Posterior vena cava (tissue), 2 donors: Measurements from ENCODE around the gene DAO. TPM values are rescaled to one million over a fixed set of nuclear protein-coding genes. Genes with fewer than 3 reads are reported as not detected.
A peak's percentile ranks its signal among the peaks of the same experiment; 100 is the strongest.

Source experiments
- DNase-seq: peaks from one replicate; pipeline ENCODE4 v3.0.0-alpha.2; 2020; ENCODE audit warnings: low spot score
- intact Hi-C, 2 donors: fragments of 100-400 bp; cut with DNase I; formaldehyde crosslinking; loops; one replicate each; pipeline versions ENCODE4 v1.14.1 to v1.14.2; 2022 to 2023
- total RNA-seq, 2 donors: library from RNA; stranded (reverse); fragmentation: NEBNext Ultra II Directional; extraction: Animal tissue kit (Norgen Biotek cat#: 25700); gene quantifications; one replicate each; pipeline ENCODE4 v1.2.1, GENCODE V29; 2021
- donor health status: DM: yes; HTN: yes; CAD: no.
- donor health status: DM: yes; HTN: yes; CAD: no.

The DAO gene
- total RNA-seq, 2 donors from 2014 or later = 0.28 TPM; not detected in 1

DNA sequence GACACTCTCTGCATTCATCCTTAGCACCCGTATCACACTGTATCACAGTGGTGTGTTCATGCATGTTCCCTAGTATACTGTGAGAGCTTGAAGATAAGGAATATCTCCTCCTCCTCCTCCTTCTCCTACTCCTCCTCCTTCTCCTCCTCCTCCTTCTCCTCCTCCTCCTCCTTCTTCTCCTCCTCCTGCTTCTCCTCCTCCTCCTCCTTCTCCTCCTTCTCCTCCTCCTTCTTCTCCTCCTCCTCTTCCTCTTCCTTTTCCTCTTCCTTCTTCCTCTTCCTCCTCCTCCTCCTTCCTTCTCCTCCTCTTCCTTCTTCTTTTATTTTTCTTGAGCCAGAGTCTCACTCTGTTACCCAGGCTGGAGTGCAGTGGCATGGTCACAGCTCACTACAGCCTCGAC is 27.1 kb downstream of the DAO start:
- intact Hi-C loops = no loop called here
- no peak for DNase-seq

DNA sequence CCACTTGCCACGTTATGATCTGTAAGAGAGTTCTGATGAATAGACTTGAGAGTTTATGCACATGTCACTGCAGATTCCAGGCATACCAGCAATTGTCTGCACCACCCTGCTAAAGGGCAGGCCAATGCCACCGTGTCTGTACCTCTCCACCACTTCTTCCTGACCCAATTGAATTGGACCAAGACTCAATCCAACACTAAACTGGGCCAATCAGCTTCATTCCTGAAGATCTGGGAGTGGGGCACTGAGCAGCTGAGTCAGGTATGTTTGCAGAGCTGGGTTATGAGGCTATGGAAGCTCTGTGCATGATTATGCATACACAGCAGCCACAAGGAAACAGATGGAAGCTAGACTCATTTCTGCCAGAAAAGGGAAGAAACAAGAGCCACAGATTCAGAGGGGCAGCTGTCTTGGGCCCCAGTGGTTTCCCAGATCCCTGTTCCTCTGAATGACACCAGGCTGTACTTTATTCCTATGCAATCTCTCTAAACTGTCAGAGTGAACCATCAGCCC is 28.0 kb downstream of the DAO start:
- DNase-seq = peak; percentile 51
- intact Hi-C loops = no loop called here

DNA sequence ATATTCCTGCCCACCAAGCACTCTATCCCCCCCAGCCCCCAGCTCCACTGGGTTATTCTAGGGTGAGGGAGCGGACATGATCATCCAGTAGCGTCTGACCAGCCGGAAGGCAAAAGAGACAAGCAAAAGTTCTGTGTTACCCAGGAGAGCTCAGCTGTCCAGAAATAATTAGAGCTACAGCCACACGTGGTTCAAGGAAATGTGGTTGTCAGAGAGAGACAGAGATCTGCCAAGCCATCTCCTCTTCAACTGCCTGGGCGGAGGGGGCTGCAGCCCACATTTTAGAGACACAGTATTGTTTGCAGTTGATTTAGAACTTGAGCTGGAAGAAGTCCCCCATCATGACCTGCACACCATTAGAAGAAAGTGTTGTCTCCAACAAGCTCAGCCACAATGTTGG is 30.4 kb downstream of the DAO start:
- intact Hi-C loops = loop anchor here in 1 of 2 donors (5.0 kb wide), 1 partner anchor 1157 kb away; no protein-coding TSS in a partner anchor

DNA sequence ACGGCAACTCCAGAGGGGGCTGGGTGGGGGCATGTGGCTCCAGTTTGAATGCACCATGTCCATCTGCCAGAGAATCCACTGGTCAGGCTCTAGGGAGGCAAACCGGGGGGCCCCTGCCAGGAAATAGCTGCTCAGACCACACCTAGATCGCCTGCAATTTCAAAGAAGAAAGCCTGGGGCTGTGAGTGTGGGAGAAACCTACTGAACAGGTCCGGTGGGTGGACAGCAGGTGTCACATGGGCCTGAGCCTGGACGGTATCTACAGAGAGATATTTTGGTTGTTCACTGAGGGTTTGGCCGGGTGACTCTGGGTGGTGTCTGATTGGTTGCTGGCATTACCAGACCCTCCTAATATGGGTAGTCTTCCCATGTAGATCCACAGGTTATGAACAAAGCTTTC is 32.0 kb downstream of the DAO start:
- intact Hi-C loops = loop anchor here in 1 of 2 donors (5.0 kb wide), 1 partner anchor 1155 kb away; no protein-coding TSS in a partner anchor
- DNase-seq = no peak

More for the DNA sequence above, 30.4 kb downstream of the DAO start:
- peak; percentile 42 for DNase-seq

DNA sequence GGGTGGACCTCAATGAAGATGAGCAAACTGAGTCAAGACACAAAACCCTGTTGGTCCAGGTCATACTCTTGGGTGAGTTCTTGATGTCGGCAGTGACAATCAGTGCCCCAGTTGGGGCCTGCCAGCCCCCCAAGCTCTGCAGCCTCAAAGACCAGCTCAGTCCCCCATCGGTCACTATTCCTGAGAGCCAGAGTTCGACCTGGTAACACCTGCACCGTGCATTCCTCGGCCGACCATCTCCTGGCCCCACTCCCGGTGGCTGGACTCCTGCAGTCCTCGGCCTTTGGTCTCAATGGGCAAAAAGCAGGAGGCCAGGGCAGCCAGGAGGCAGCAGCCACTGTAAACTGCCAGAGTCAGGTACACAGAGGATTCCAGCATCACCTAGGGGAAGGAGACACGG is 32.5 kb downstream of the DAO start:
- intact Hi-C loops = loop anchor here in 1 of 2 donors (5.0 kb wide), 1 partner anchor 1155 kb away; no protein-coding TSS in a partner anchor
- DNase-seq = peak; percentile 70

DNA sequence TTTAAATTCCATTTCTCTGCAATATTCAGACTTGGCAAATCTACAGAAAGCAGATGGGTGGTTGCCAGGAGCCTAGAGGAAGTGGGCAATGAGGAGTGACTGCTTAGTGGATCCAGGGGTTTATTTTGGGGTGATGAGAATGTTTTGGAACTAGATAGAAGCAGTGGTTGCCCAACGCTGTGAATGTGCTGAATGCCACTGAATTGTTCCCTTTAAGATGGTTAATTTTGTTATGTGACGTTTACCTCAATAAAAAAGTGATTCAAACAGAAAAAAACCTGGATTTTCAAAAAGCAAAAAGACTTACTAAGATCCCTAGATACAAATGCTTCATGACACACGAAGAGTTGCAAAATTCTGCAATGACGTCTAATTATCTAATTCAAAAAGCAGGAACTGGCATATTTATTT is 34.2 kb downstream of the DAO start:
- intact Hi-C loops = loop anchor here in 1 of 2 donors (5.0 kb wide), 1 partner anchor 1153 kb away; no protein-coding TSS in a partner anchor
- DNase-seq = peak; percentile 71

DNA sequence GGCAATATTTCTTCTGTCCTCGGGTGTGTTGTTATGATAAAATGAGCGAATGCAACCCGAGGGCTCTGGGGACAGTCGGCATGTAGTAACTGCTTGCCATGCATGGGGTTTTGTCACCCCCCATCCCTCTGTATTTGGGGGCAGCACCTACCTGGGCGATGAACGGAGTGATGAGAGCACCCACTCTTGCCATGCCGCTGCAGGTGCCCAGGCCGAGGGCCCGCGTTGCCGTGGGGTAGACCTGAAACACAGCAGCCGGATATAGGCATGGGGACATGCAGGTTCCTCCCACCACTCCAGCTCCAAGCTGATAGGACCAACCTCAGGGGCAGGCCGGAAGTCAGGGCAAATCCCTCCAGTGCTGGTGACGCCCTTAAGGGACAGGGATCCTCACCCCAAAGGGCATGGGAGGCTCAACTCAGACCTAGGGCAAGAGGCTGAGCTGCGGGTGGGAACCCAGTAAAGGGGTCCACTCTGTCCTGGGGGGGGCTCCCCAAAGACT is 35.8 kb downstream of the DAO start:
- peak; percentile 60 for DNase-seq
- intact Hi-C loops = loop anchor here in 1 of 2 donors (2.0 kb wide), 1 partner anchor 21 kb away; no protein-coding TSS in a partner anchor

DNA sequence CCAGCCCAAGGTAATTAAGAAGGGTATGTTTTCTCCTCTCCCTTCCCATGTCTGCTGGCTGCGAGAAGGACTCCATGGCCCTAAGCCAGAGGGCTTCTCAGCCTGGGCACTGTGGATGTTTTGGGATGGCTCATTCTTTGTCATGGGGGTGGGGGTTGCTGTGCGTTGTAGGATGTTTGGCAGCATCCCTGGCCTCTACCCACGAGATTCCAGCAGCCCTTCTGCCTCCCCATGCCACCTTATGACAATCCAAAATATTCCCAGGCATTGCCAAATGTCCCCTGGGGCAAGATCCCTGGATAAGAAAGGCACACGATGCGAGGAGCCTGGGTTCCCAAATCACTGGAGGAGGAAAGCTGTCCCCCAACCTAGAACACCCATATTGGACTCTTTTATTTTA is 36.4 kb downstream of the DAO start:
- DNase-seq = peak; percentile 18
- intact Hi-C loops = loop anchor here in 1 of 2 donors (2.0 kb wide), 1 partner anchor 22 kb away; no protein-coding TSS in a partner anchor

DNA sequence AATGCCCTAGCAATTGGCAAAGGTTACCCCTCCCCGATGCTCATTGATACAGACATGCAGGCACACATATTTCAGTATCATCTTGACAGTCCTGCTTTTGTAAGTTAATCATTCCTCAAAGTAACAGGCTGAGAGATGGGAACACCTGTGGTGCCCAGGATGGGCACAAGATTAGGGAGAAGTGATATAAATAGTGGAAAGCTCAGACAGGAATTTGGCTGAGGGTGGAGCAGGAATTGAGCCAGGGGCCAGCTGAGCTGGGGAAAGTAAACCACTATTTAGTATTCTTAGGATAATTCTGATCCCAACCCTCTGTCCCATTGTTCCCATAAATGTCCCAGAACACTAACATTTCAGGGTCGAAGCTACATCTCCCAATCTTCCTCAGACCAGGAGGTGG is 38.3 kb downstream of the DAO start:
- intact Hi-C loops = no loop called here

DNA sequence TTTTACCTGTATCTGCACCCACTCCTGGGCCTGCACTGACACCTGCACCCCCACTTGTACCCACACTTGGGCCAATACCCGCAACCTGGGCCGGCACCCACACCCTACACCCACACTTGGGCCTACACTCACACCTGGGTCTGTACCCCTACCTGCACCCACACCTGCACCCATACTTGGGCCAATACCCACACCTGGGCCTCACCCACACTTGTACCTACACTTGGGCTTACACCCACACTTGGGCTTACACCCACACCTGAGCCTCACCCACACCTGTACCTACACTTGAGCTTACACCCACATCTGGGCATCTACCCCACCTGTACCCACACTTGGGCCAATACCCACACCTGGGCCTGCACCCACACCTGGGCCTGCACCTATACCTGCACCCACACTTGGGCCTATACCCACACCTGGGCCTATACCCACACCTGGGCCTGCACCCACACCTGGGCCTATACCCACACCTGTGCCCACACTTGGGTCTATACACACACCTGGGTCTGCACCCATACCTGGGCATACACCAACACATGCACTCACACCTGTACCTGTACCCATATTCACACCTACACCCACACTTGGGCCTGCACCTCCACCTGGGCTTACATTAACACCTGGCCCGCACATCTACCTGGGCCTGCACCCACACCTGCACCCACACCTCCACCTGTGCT is 39.2 kb downstream of the DAO start:
- intact Hi-C loops = no loop called here

More for the DNA sequence above, 38.3 kb downstream of the DAO start:
- DNase-seq = peak; percentile 24

DNA sequence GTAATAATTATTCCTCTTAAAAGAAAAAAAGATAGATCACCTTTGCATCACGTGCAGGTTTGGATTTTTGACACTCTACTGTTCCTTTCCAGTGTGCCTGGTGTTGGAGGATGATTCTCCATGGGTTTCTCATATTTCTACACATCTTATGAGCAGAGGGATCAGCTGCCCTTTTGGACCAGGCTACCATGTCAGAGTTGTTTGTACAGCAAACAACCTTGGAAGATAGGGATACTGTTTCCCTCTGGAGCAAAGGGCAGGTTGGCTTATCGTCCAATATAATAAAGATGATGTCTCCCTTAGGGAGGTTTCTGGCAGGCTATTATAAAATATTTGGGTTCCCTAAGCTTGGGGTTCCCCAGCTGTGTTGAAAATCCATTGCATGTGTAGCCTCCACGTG is 42.1 kb downstream of the DAO start:
- peak; percentile 2 for DNase-seq
- intact Hi-C loops = no loop called here

More for the DNA sequence above, 39.2 kb downstream of the DAO start:
- DNase-seq = peak; percentile 34

DNA sequence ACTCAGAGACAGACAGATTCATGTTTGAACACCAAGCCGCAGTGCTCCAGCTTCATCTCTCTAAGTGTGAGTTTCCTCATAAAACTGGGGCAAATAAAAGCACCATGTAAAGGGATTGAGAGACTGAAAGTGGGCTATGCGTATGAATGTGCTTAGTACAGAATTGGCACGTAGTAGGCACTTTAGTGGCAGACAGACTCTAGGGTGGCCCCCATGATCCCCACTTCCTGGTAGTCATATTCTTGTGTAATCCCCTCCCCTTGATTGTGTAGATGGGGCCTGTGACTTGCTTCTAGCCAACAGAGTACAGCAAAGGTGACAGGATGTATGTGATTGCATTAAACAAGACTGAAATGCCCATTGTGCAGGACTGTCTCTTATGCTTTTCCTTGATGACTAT is 43.0 kb downstream of the DAO start:
- intact Hi-C loops = no loop called here
- DNase-seq = no peak

DNA sequence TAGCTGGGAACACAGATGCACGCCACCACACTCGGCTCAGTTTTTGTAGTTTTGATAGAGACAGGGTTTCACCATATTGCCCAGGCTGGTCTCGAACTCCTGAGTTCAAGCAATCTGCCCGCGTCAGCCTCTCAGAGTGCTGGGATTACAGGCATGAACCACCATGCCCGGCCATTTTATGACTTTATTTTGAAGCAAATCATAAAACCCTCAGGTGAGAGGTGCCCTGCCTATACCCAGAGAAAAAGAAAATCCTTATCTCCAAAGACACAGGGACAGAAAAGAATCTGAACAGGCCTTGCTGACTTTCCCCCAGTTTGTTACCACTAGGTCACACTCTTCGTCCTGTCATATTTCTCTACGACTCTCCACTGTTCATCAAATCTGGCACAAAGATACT is 48.8 kb downstream of the DAO start:
- peak; percentile 51 for DNase-seq
- intact Hi-C loops = no loop called here

DNA sequence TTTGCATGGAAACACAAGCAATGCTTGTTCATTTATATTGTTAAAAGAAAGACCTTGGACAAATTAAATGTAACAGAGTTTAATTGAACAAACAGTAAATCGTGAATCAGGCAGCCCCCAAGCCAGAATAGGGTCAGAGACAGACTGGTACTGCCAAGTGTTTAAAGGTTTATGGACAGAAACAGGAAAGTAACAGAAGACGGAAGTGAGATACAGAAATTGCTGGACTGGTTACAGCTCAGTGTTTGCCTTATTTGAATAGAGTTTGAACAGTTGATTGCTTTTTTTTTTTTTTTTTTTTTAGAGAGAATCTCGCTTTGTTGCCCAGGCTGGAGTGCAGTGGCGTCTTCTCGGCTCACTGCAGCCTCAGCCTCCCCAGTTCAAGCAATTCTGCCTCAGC is 50.3 kb downstream of the DAO start:
- peak; percentile 3 for DNase-seq
- intact Hi-C loops = no loop called here

DNA sequence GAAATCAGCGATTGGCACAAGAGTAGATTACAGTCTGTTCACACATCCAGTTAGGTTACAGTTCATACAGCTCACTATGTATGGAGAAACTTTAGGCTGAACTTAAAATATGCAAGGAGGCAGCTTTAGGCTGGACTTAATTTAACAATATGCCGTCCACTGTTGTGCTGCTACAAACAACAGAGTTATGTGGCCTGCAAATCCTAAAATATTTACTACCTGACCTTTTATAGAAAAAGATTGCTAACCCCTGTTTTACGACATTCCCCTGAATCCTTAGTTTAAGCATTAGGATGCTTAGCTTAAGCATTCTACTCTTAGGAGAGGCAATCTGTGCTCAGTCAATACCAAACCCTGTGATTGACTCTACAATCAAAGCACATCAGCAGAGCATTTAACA is 50.9 kb downstream of the DAO start:
- intact Hi-C loops = no loop called here
- DNase-seq = no peak

DNA sequence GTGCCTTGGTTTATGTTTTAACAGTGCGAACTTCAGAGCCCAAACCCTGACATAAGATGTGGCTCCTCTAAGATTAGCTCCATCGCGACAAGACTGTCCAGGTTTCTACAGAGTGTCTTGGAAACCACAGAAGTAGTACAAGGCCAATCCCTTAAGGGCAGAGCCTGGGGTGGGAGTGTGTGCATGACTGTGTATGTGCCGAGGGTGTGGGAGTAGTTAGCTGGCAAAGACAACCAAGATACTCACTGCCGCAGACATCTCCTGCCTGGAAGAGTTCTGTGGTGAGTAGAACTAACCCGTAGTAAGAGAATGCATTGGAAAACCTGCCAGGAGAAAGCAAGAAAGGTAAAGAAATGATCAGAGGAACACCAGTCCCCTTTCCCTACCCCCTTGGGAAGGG is 54.1 kb downstream of the DAO start:
- DNase-seq = peak; percentile 1
- intact Hi-C loops = no loop called here

DNA sequence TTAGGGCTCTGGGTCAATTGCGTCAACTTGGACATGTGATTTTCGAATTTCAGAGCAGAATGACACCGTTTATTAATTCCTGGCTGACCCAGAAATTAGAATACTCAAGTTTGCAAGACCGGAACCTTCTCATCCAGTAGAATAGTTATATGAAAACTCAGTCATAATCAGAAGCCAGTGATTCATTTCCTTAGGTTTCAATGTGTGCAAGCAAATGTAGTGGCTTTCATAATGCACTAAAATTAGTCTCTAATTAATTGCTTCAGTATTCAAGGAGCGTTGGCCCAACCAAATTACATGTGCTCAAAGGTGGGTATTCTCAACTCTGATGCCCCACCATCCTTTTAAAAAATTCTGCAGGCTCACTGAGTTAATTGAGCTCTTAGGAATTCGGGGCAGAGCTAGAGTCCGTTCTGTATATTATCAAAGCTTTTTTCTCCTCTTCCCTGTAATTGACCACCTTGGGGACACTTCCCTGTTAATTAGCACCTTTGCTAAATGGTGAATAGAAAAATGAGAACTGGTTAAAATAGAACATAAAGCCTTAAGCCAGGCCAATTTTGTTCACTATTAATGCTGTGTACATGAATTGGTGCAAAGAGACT is 55.4 kb downstream of the DAO start:
- intact Hi-C loops = no loop called here
- no peak for DNase-seq

DNA sequence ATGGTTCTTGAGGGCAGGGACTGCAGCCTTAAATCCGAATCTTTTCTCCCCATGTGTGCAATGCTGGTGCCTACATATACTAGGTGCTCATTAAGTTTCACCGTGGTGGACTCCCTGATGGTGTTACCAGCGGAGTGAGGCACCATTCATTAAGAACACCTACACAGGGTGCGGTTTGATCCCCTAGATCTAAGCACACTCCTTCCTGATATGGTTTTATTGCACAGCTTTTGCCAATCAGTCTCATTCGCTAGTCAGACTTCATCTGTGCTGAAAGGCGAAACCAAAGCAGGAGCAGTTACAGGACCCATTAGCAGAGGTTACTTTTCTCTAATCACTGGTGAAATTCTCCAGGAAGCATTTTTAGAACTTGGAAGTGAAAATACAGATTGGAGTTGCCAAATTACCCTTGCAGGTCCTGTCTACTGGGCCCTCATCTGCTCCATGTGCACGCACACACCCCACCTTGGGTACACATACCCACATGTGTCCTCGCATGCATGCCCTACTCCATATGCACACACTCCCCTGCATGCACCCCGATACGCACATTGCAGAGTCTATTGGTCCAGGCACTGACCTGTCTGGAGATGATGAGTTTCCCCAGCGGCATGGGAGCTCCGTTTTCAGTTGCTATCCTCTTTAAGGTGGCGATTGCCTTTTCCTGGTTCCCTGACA is 58.5 kb downstream of the DAO start:
- no peak for DNase-seq
- intact Hi-C loops = no loop called here

DNA sequence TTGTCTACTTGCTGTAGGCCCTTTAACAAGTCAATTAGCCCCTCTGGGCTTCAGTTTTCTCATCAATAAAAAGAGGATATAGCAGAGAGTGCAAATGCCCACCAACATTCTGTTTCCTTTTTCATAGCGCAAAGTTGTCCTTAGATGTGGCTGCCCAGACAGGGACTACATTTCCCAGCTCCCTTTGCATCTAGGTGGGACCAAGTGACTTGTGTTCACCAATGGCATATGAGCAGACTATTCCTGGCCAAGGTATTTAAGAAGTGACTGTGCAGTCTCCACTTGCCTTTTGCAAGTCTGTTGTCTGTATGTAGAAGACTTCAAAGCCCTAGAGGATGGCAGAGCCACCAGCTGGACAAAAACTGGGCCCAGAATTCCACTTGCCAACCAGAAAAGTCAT is 59.7 kb downstream of the DAO start:
- no peak for DNase-seq
- intact Hi-C loops = no loop called here

DNA sequence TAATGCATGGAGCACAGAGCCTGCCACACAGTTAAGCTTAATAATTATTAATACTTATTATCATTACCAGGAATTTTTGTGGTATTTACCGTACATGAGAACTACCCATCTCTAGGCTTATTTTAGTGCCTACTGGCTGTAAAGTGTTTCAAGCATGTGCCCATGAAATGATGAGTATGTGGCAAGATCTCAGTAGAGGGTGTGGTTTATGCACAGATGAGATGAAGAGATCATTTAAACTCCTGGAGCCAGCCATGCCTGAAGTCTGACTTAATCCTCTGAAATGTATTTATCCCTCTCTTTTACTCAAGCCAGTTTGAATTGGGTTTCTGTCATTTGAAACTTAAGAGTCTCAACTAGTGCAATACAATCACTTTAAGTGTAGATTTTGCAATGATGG is 60.2 kb downstream of the DAO start:
- DNase-seq = no peak
- intact Hi-C loops = no loop called here
